ENCODE results near the gene TBX19.

Gene TBX19

GRCh38 chr1:168362991-168363390, 82.3 kb downstream of the TBX19 start:
- DNase-seq: no peak
